Renal cortex interstitium (tissue), 11 donors: ENCODE measurements around the gene SAMD13. TPM values are rescaled to one million over a fixed set of nuclear protein-coding genes. Genes with fewer than 3 reads are reported as not detected.
"Not testable (repeated sequence)": the region's sequence is repeated elsewhere in the genome, so short reads cannot be mapped to it uniquely, and the experiment has no call there.

Experiments
- DNase-seq, 11 donors: peaks; one replicate each; pipeline ENCODE4 v3.0.0-alpha.2; 2013; ENCODE audit warnings: low read depth in 9 of 11, low spot score in 4 of 11; ENCODE audit errors: extremely low read depth in 1 of 11
- polyA plus RNA-seq, 3 donors: library from polyadenylated mRNA; unstranded; fragments of 120-200 nt; gene quantifications; one replicate each; pipeline ENCODE4 v1.2.1, GENCODE V29; 2013; ENCODE audit not compliant: insufficient read length in 3 of 3

The SAMD13 gene
- polyA plus RNA-seq, 3 donors, result 5.4 to 7.5 (median 5.8) TPM

DNA sequence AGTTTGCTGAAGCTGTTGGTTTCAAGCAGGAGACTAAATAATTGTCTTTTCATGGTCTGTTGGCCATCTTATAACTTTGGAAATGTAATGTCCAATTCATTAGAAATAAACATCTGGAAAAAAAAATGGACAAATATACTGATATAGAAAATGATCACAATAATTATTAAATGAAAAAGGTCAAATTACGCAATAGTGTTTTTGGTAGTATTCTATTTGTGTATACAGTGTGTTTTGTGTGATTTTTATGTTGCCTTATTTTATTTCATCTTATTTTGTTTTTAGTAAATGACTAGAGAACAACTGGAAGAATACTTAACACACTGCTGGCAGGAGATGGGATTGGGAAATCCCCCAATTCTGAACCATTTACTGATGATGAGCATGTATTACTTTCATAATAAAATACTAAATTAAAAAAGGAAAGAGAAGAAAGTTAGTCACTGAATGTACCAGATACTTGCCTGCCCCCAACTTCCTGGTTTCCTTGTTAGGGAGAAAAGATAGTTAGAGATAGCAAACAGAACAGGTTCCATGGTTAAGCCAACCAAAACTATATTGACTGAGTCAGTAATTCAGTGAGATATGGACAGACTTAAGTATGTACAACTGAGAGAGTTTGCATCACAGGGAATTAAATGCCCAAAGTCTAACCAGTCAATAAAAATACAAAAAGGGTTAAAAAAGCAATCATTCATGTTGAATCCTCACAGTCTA is 24.0 kb upstream of the SAMD13 start:
- DNase-seq, result no peak

DNA sequence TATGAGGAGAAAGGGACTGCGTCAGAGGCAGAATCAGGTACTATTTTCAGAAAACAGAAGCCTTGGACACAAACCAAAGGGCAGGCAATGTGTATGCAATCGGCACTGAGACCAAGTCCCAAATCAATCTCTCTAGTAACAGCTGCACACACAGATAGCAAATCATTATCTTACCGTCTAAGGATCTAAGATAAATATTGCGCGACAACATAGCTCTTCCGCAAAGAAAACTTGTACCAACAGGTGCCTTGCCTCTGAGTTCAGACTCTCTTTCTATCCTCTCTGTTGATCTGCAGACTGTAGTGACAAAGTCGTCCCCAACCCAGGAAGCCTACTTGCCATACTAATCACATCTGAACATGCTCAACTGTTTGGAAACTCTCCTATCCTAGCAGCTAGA is 22.6 kb upstream of the SAMD13 start:
- no peak for DNase-seq

DNA sequence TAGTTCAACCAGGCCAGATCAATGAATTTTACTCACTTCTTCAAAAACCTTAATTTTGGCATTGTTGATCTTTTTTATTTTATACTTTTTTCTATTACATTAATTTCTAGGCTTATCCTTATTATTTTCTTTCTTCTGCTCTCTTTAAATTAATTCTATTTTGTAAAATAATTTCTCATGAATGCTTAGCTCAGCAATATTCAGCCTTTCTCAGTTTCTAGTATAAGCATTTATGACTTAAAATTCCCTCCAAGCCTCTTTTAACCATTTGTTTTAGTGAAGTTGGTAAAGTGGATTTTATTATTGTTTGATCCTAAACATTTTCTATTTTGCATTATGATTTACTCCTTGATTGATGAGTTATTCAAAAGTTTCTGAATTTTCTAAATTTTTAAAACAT is 20.6 kb upstream of the SAMD13 start:
- no peak for DNase-seq

DNA sequence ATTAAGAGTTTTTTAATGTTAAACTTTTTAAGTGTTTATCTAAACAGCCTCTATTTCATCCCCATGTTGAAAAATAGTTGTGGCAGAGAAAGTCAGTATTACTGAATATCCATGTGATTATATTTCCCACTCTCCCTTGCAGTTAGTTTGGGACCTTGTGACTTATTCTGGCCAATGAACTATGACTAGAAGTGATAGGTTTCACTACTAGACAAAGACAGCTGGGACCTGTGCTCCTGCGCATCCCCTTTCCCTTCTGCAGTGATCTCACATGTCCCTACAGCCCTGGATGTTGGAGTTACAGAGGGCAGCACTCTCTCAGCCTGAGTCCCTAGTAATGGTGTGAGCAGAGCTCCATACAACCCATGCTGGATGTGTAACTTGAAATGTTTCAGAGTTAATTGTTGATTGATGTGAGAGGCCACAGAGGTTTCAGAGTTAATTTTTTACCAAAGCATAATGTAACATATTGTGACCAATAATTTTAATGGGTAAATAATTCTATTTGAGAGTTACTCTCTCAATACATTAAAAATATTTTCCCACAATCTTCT is 18.7 kb upstream of the SAMD13 start:
- DNase-seq, result no peak

DNA sequence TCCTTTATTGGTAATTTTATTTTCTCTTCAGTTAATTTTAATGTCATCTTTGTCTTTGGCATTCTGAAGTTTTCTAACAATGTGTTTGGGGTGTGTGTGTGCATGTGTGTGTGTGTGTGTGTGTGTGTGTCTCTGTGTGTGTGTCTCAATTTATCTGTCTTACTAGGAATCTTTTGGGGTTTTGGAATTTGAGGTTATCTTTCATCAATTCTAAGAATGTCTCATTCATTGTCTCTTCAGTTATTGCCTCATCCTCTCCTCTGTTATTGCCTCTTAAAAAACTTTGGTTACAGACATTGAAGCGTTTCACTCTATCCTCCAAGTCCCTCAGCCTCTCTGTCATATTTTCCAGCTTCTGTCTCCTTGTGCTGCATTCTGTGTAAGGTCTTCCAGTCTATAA is 18.1 kb upstream of the SAMD13 start:
- no peak for DNase-seq

DNA sequence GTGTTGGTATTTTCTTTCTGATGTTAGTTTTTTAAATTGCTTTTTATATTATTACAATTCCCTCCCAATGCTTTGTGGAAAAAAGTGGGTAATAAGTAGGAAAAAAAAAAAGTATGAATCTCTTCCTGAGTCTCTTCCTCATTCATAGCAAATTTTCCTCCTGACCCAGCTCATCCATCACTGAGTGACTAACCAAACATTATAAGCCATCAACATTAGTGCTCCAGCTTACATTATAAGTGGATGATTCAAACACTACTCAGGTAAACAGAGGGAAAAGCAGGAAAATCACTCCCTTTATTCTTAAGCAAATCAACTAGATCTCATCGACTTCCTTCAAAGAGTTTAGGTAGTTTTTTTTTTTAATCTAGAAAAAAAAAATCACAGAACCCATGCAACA is 15.4 kb upstream of the SAMD13 start:
- DNase-seq, result no peak

DNA sequence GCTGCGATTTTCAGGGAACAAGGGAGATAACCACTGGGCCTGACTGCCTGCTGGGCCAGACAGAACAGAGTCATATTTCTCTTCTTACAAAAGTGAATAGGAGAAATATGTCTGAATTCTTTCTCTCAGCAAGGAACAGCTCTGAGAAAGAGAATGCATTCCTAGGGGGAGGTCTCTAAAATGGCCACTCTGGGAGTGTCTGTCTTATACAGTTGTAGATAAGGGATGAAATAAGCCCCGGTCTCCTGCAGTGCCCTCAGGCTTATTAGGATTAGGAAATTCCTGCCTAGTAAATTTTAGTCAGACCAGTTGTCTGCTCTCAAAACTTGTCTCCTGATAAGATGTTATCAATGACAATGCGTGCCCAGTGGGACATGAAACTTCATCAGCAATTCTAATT is 14.1 kb upstream of the SAMD13 start:
- not testable (repeated sequence) for DNase-seq

DNA sequence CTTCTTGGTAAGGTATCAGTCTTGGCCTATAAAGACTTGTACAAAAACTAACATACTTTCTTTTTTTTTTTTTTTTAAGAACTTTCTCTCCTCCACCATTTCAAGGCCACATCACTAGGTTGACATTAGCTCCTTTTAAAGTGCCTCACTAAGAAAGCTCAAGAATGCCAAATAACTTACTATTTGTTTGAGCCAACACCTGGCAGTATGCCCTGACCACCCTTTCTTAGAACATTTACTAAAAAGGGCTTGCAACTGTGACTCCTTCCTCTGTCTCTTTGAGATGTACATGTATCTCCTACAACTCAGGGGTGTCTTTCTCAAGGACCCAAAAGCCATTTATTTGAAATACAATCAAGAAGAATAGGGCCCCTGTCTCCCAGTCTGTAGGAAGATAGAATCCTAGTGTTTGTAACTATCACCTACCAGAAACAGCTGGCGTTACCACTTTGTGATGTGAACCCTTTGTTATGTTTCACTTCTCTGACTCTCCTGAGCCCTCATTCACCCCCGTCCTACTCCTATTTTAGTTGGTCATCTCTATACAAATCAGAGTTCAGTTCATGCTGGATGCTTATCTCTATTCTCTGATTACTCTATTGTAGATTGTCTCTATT is 12.2 kb upstream of the SAMD13 start:
- DNase-seq, result no peak

DNA sequence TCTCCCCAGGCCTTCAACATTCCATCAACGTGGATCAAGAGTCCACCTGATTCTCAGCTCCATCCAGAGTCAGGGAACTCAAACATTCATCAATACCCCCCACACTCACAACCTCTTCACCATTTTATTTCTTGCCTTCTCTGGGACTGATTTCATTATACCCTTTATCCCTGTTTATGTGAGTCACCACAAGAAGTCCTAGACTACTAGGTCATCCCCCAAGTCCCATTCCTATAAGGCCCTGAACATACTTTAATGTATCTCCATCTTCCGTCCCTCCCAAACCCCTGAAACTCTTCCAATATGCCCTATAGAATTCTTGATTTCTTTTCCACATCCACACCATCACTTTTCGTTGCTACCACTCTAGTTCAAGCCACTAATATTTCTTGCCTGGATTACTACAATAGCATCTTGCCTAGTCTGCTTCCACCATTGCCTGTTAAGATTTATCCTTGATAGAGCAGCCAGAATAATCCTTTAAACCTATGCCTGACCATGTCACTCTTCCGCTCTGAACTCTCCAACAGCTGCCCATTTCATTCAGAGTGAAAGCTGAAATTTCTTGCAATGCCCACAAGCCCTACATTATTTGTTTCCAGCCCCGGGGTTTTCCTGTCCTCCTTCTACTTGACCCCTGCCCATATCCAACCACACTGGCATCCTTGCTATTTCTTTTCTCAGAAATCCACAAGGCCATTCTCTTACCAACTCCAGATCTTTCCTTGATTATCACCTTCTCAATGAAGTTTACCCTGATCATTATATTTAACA is 9.4 kb upstream of the SAMD13 start:
- no peak for DNase-seq

DNA sequence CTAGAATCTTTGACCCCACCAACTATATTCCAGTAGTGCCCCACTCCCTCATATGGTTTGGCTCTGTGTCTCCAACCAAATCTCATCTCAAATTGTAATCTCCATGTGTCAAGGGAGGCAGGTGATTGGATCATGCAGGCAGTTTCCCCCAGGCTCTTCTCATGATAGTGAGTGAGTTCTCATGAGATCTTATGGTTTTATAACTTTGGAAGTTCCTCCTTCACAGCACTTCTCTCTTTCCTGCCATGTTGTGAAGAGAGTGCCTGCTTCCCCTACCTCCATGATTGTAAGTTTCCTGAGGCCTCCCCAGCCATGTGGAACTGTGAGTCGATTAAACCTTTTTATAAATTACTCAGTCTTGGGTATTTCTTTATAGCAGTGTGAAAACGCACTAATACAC is 7.7 kb upstream of the SAMD13 start:
- DNase-seq, result no peak

DNA sequence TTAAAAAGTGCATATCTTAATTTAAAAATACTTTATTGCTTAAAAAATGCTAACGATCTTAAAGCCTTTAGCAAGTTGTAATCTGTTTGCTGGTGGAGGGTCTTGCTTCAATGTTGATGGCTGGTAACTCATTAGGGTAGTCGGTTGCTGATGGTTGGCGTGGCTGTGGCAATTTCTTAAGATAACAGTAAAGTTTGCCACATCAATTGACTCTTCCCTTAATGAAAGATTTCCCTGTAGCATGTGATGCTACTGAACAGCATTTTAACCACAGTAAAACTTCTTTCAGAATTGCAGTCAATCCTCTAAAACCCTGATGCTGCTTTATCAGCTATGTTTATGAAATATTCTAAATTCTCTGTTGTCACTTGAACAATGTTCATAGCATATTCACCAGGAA is 6.8 kb upstream of the SAMD13 start:
- no peak for DNase-seq

DNA sequence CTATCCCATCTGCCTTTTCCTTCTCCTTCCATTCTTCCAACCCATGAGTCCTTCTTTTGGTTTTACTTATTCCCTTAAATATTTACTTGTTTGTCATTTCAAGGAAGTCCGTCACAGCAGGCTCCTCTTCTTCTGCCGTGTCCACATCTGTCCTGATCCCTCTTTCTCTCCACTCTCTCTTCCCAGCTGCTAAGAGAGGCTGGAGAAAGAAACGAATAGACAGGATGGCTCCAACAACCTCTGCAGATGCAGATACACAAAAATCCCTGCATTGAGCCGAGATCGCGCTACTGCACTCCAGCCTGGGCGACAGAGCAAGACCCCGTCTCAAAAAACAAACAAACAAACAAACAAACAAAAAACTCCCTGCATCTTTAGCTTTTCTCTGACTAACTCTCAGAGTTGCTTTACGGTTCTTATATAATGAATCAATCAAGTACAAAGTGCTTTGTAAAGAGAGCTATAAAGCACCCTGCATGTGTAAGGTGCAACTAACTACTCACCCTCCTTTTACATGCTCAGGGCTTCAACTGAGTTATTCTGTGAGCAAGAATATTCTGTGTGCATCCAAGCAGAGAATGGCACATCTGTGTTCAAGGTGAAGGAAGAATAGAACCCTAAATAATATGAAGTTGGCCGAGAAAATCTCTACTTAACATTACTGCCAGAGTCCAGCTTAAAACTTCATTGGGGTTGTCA is 3.8 kb upstream of the SAMD13 start:
- no peak for DNase-seq

DNA sequence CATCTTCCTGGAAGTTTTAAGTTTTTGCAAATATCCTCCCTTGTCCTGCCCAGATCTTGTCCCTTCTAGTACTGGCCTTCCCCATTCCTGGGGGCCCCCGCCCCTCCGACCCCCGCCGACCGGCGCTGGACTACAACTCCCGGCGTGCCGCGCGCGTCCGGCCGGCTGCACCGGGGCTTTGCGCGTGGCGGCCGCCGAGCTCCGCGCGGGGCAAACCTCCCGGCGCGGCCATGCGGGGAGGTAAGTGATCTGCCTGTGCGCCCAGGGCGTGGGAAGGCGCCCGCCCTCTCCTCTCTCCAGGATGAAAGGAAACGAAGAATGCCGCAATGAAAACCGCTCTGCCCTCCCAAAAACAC is 3.2 kb upstream of the SAMD13 start:
- DNase-seq, result peak in 7 of 11 donors; percentile 28 to 62 (median 44)

DNA sequence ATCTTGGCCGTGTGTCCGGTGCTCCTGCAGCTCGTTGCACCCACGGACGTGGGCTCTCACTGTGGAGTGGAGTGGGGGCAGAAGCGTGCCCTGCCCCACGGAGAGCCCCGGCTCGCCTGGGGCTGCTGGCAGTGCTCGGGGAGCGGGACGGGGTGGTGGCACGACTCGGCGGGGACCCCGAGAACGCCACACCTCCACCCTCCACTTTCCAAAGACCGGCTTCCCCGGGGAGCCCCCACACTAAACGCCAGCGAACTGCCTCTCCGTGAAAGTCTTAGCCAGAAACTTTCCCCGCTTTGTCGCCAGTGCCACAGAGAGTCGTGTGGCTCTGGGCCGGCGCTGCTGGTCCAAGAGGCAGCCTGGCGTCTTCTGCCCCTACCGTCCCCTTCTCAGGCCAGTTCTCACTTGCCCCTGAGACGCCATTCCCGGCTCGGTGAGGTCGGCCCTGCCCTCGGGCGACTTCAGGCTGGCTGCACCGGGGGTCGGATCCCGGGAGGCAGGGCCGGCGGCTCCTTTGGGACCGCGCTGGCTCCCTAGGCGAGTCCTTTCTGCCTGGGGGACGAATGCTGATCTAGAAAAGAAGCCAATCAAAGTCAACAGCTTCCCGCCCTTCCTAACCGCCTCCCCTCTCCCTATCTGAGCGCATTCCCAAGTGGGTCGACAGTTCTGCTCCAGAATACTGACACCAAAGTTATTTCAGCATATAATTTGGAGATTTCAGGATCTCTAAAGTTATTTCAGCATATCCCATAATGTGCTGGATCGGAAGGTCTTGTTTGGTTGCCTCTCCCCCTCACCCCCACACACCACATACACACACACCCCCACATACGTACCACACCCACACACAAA is 2.6 kb upstream of the SAMD13 start:
- peak in 4 of 11 donors; percentile 26 to 48 (median 38) for DNase-seq

DNA sequence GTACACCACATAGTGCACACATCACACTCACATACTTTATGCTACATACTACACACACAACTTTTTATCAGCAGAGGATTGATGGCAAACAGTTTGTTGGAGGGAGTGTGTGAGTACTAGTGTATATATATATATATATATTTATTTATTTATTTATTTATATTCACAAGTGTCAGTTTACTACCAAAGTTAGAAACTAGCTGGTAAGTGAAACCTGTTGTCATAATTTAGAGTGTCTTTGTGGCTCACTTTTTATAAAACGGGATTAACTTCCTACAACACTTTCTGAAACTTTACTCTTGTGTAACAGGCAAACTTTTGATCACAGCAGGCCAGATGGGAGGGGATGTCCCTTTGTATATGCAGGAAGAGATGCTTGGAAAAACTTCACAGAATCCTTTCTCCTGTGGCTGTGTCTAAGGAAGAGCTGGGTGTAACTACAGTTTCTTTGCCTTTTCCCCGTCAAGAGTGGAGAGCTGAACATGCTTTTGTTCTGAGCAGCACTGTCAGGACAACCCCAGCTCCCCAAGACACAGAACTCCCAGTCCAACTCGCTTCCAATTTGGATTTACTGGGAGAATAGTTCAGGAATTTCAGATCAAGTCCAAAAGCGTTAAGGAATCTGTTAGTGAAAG is 1.9 kb upstream of the SAMD13 start:
- peak in 1 of 11 donors; percentile 4 for DNase-seq

DNA sequence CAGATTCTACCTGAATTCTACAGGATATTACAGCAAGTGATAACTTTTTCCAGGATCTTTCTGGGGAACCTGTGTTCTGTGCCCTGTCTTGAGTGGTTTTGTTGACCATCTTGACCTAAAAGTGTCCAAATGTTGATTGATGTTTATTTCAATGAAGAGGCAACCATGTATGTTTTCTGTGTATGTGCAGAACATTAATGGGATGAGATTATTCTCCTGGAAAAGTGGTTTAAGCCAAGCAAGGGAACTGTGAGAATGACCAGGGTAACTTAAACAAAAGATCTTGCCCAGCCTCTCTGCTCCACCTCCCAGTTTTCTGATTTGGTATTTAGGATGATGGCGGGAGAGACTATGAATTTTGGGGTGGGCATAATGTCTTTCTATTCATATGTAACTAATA is 1.0 kb upstream of the SAMD13 start:
- no peak for DNase-seq

DNA sequence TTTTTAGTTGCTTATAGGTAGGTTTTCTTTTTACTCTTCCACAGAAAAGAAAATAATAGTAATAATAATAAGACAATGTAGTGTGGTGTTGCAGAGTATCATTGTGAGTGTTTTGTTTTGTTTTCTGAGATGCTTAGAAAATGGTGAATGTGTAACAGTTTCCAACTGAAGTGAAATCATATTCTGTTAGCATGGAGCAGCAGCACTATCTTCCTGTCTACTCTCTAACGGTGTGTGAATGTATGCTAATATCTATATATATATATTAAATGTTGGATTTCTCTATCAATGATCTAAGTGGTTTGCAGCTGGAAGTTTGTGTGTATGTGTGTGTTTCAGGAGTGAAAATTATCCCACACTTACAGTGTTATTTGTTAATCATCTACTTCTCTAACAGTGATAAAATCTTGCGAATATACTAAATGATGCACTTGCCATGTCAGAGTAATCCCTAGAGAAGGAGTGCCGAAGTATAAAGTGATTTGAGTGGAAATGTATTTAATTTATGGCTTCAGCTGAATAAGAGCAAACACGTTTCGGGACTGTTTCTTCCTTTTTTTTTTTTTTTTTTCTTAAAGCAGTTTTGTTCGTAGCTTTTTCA is 377 bp downstream of the SAMD13 start:
- DNase-seq, result peak in 4 of 11 donors; percentile 4 to 15 (median 14)
